Measurements from ENCODE around the gene LCE2C.
A peak's percentile ranks its signal among the peaks of the same experiment; 100 is the strongest.
"Not testable (repeated sequence)": the region's sequence is repeated elsewhere in the genome, so short reads cannot be mapped to it uniquely, and the experiment has no call there.

The LCE2C gene

GRCh38 chr1:152674983-152675382 is at the start of gene LCE2C:
TSS of gene LCE2C (plus strand) at chr1:152675279. CDS start at chr1:152676016, 737 bp downstream.
- DNase-seq = not testable (repeated sequence)

GRCh38 chr1:152626744-152627143 is 48.3 kb upstream of the LCE2C start:
- no peak for DNase-seq

GRCh38 chr1:152630596-152630995 is 44.5 kb upstream of the LCE2C start:
- no peak for DNase-seq

DNA sequence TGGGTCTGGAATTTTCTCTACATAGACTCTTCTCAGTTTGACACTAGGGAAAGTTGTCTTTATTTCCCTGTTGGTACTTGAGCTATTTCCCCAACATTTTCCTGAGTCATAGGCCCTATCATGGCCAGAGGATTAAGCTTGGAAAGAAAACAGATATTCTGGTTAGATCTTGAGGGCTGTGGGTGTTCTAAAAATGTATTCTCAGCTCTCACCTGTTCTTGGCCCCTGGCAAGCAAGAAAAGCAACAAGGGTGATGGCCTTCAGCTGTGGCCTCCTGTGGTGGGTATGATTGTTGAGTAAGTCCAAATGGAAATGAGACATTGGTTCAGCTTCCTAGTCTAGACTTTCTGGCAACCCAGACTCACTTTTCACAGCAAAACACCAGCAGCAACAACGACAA is 34.7 kb upstream of the LCE2C start:
- no peak for DNase-seq

DNA sequence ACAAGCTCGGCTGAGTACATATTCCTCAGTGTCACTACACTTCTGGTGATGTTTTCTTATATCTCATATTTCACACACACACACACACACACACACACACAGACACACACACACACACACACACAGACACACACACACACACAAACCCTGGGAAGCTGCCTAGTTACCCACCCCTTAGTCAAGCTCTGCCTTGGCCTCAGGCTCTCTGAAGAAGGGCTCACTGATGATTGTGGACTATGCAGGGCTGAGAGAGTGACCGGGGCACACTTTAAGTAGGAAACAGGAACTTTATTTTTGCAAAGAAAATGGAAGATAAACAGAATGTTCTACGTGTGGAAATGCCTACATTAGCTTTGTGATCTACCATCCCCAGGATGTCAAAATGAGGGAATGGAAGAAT is 31.1 kb upstream of the LCE2C start:
- DNase-seq = no peak

DNA sequence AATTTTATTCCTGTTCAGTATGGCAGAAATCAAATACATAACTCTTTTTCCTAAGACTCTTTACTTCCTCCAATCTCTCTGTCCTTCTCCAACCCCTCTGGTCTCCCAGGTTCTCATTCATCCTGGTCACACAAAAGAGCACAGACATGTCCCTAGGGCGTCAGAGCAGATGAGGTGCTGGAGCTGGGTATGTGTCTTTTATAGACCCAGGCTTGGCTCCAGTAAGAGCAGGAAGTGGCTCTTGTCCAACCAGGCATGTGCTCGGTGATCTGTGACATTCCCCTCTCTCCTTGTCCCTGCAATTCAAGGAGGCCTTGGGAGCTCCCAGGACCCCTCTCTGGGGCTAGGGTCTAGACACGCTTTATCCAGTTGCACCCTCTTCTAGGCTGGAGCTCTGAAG is 29.9 kb upstream of the LCE2C start:
- DNase-seq = no peak

- no peak for DNase-seq
Measured at GRCh38 chr1:152646656-152647055, 28.4 kb upstream of the LCE2C start.

GRCh38 chr1:152654110-152654509 is 21.0 kb upstream of the LCE2C start:
- DNase-seq = peak; percentile 79

GRCh38 chr1:152656459-152656858 is 18.6 kb upstream of the LCE2C start:
- no peak for DNase-seq

GRCh38 chr1:152657677-152658076 is 17.4 kb upstream of the LCE2C start:
- no peak for DNase-seq

- no peak for DNase-seq
Measured at GRCh38 chr1:152658649-152659048, 16.4 kb upstream of the LCE2C start.

DNA sequence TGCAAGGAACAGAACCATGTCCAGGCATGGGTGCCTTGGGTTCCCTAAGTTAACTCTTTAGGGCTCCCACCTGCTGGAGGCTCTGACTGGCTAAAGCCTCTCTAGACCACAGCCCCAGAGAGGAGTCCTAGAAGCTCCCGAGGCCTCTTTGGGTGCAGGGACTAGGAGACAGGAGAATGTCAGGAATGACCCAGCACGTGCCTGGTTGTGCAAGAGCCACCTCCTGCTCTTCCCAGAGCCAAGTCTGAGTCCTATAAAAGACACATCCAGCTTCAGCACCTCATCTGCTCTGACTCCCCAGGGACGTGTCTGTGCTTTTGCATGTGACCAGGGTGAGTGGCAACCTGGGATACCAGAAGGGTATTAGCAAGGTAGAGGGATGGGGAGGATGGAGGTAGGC is 12.0 kb upstream of the LCE2C start, which contains the start of gene LCE2D:
Gene LCE2D, plus strand, starts transcription at position 283 of the 400 bp plus-strand sequence. CDS start 726 bp downstream, outside the sequence.
- no peak for DNase-seq

- DNase-seq = not testable (repeated sequence)
Measured at GRCh38 chr1:152666171-152666570, 8.9 kb upstream of the LCE2C start.

GRCh38 chr1:152667648-152668047 is 7.4 kb upstream of the LCE2C start:
- DNase-seq = no peak

DNA sequence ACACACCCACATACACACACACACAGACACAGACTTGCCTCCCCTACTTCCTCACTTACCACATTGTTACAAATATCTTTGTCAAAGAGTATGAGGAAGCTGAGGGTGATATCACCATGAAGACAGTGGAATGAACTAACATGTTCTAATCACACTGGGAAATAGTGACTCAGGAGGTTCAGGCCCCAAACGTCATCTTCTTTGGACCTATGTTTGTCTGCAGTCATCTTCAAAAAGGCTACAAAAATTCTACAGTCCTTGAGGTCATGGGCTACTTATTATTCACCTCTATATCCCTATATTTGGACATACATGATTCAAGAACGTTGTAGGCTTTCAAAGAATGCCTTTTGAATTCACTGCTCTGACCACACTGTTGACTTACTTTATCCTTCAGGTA is 2.1 kb upstream of the LCE2C start:
- no peak for DNase-seq

GRCh38 chr1:152679459-152679858 is 4.4 kb downstream of the LCE2C start:
- no peak for DNase-seq

GRCh38 chr1:152681616-152682015 is 6.5 kb downstream of the LCE2C start:
- no peak for DNase-seq

GRCh38 chr1:152683846-152684245 is 8.8 kb downstream of the LCE2C start:
- no peak for DNase-seq

DNA sequence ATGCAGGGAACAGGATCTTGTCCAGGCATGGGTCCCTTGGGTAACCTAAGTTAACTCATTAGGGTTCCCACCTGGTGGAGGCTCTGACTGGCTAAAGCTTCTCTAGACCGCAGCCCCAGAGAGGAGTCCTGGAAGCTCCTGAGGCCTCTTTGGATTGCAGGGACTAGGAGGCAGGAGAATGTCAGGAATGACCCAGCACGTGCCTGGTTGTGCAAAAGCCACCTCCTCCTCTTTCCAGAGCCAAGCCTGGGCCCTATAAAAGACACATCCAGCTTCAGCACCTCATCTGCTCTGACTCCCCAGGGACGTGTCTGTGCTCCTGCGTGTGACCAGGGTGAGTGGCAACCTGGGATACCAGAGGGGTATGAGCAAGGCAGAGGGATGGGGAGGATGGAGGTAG is 10.7 kb downstream of the LCE2C start, which contains the start of gene LCE2B:
Gene LCE2B, plus strand, starts transcription at position 301 of the 400 bp plus-strand sequence. CDS start 721 bp downstream, outside the sequence.
- DNase-seq = not testable (repeated sequence)

DNA sequence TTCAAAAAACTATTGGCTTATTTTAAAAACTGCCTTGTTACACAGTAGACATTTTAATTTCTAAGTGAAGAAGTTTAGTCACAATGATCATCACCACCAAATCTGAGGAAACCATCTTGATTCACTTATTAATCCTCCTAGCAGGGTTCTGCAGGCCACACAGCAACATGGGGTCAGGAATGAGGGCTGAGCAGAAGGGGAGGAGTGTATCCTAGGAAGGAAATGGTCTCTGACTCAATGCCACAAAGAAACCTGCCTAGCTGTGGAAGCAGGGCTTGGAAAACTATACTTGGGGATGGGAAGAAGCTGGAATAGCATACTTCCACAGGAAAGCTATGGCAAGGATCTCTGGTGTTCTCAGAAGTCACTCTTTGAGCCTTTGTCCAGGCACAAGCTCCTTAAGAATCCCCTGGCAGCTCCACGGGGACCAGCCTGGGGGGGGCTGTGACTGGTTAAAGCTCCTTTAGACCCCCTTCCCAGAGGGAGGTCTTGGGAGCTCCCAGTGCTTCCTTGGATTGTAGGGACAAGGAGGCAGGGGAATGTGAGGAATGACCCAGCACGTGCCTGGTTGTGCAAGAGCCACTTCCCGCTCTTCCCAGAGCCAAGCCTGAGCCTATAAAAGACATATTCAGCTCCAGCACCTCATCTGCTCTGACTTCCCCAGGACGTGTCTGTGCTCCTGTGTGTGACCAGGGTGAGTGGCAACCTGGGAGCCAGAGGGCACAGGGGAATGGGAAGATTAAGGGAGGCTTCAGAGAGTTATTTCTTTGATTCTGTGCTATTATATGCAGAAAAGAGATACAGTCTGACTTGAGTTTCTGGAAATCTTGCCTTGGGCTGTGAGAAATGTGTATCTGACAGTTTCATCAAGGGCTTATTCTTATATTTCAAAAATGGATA is 22.9 kb downstream of the LCE2C start, which contains the start of gene LCE2A:
Gene LCE2A, plus strand, starts transcription at position 645 of the 900 bp plus-strand sequence. CDS start 557 bp downstream, outside the sequence.
- DNase-seq = no peak

DNA sequence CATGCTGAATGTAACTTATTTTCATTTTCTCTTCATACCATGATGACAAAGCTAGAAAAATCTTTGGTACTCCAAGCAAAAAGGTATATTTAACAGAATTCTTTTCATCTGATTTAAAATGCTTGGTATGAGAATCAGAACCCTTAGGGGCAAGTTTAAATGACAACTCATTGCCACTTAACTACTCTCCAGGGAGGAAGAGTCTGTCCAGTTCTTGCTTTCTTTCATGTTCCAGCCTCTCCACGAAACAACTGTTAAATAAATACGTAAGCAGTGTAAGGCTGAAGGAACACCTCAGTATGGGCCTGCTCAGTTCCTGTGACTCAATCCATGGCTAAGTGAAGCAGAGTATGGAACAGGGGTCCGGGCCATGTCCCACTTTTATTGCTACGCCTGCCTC is 24.7 kb downstream of the LCE2C start:
- DNase-seq = no peak

DNA sequence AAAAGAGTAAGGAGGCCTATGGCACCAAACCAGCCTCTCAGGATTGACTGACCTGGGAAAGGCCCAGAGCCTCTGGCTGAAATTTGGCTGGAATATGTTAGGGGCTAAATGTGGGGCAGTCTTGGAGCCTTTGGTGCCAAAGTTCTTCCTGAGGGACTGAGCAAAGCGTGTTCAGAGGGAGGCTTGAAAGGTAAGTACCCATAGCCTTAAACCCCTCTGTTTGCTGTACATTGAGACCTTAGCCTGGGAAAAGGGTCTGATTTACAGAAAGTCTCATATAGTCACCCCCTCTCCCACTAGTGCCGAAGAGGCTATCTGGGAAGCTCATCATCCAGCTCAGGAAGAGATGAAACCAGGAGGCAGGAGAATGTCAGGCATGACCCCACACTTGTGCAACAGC is 32.8 kb downstream of the LCE2C start, which contains the start of gene LCE4A:
Gene LCE4A, plus strand, starts transcription at position 301 of the 400 bp plus-strand sequence. CDS start 916 bp downstream, outside the sequence.
- DNase-seq = no peak

DNA sequence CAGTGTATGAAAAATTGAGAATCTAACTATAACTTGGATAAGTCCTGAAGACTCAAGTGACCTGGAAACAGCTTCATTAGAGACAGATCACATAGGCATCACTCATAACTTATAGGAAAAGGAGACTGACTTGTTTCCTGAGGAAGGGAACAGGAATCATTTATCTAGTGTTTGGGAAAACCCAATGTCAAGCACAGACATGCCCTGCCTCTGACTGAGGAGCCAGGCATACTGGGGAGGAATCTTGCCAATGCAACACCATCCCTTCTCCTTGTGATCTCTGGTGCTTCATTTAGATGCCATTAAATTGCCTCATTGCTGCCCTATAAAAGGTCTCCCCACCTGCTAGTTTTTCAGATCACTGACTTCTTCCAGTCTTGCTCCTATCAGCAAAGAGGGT is 43.2 kb downstream of the LCE2C start:
- no peak for DNase-seq

DNA sequence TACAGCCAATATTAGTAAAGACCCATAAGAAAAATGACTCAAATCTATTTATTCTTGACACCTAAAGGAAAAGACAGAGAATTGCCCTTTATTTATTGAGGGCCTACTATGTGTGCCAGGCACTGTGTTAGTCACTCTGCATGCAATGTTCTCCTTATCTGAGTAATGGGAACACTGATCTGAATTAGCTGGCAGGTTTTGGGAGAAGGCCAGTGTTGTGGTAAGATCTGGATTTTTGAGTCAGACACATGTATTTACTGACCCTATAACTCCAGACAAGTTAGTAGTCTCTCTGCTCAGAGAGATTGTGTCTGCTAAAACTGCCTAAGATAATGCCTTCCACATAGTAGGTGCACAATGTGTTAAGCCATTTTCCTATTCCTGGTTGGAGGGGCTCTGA is 50.2 kb downstream of the LCE2C start:
- DNase-seq = no peak
